Gastroesophageal sphincter (tissue), 4 donors: Measurements from ENCODE around the gene CAMSAP3. TPM values are rescaled to one million over a fixed set of nuclear protein-coding genes. Genes with fewer than 3 reads are reported as not detected.

Experiments
- ATAC-seq: fragments of 150-250 bp; one replicate; pipeline ENCODE4 v1.9.1; 2016; ENCODE audit warnings: mild to moderate bottlenecking, moderate library complexity
- H3K27ac ChIP-seq, 4 donors: fragments of 200-600 bp; sonication (generic) in 3 of 4; 1 replicate in 3 of 4; 2 replicates in 1 of 4; pipeline ENCODE4 v1.5.1; 2016 to 2019
- H3K27me3 ChIP-seq: fragments of 200-600 bp; sonication (generic); one replicate; pipeline ENCODE4 v1.5.1; 2019
- H3K36me3 ChIP-seq, 2 donors: fragments of 200-600 bp; sonication (generic); one replicate each; pipeline ENCODE4 v1.5.1; 2019; ENCODE audit warnings: control low read depth in 1 of 2
- H3K4me1 ChIP-seq, 3 donors: fragments of 200-600 bp; sonication (generic); 1 replicate in 2 of 3; 2 replicates in 1 of 3; pipeline ENCODE4 v1.5.1; 2016 to 2019; ENCODE audit warnings: control low read depth in 2 of 3
- H3K4me3 ChIP-seq, 2 donors: fragments of 200-600 bp; sonication (generic); one replicate each; pipeline ENCODE4 v1.5.1; 2019; ENCODE audit warnings: mild to moderate bottlenecking in 1 of 2, moderate library complexity in 1 of 2
- H3K9me3 ChIP-seq, 3 donors: fragments of 200-600 bp; sonication (generic); one replicate each; pipeline ENCODE4 v1.5.1; 2017 to 2019; ENCODE audit warnings: control low read depth in 2 of 3
- EP300 ChIP-seq: sonication (generic); formaldehyde crosslinking; IDR thresholded peaks from one replicate; pipeline ENCODE4 v1.6.1; 2017; ENCODE audit warnings: antibody characterized with exemption, mild to moderate bottlenecking
- POLR2A ChIP-seq, 2 donors: fragments of 450-650 bp; IDR thresholded peaks; one replicate each; pipeline ENCODE4 v1.6.1; 2017; ENCODE audit warnings: antibody characterized with exemption in 2 of 2, mild to moderate bottlenecking in 2 of 2, moderate library complexity in 1 of 2
- POLR2AphosphoS5 ChIP-seq: sonication (generic); formaldehyde crosslinking; IDR thresholded peaks from one replicate; pipeline ENCODE4 v1.6.1; 2017; ENCODE audit warnings: antibody characterized with exemption
- WGBS, 2 donors: methylation state at CpG; one replicate each; pipeline ENCODE4 v1.1.5; 2018; ENCODE audit warnings: low coverage in 1 of 2; 5-methylcytosine and 5-hydroxymethylcytosine counted together
- total RNA-seq, 4 donors: library from RNA; depleted of rRNA; stranded (reverse); fragments of >200 nt; gene quantifications; one replicate each; pipeline ENCODE4 v1.1.0, GENCODE V29; 2016
- TF ChIP-seq, protein P1 (sequence below), 4 experiments: fragments of 200-600 bp in 2 of 4; fragments of 450-650 bp in 2 of 4; sonication (generic) in 1 of 4; IDR thresholded peaks; one replicate each; pipeline ENCODE4 v1.5.1; 2017 to 2019; ENCODE audit warnings: antibody characterized with exemption in 4 of 4, mild to moderate bottlenecking in 2 of 4, moderate library complexity in 2 of 4

The CAMSAP3 gene
- total RNA-seq, 4 donors from 2014 or later = 0.46 to 2.1 TPM; not detected in 2

DNA sequence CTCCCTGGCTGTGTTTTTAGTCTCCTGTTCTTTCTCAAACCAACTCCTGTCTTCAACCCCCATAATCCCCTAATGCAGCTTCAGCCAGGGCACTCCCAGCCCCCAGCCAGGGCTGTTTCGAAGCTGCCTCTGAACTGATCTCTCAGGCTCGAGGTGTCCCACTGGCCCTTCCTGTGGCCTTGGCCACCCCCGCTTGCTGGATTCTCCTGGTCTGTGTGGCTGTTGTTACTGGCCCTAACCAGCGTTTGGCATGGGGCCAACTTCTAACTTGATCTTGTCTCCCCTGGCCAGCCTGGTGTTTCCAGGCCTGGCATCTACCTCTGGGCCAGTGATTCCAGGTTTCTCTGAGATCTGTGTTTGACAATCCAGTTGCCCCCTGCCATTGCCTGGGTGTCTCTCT, 22.7 kb downstream of the CAMSAP3 start:
- Histone ChIP-seq H3K9me3 (no peaks in the 10 kb centered on the region), H3K27me3 (no peaks in the 10 kb centered on the region), H3K36me3 (peaks cover 0 to 64% of the 10 kb centered on the region in 2 donors), H3K27ac (no peak overlapping the region), H3K4me1 (no peaks in the 10 kb centered on the region), H3K4me3 (no peak overlapping the region)
- TF ChIP-seq POLR2A (IDR thresholded peaks at IDR 0.05) = no peak
- no peak for TF ChIP-seq POLR2AphosphoS5
- TF ChIP-seq, protein P1, sequence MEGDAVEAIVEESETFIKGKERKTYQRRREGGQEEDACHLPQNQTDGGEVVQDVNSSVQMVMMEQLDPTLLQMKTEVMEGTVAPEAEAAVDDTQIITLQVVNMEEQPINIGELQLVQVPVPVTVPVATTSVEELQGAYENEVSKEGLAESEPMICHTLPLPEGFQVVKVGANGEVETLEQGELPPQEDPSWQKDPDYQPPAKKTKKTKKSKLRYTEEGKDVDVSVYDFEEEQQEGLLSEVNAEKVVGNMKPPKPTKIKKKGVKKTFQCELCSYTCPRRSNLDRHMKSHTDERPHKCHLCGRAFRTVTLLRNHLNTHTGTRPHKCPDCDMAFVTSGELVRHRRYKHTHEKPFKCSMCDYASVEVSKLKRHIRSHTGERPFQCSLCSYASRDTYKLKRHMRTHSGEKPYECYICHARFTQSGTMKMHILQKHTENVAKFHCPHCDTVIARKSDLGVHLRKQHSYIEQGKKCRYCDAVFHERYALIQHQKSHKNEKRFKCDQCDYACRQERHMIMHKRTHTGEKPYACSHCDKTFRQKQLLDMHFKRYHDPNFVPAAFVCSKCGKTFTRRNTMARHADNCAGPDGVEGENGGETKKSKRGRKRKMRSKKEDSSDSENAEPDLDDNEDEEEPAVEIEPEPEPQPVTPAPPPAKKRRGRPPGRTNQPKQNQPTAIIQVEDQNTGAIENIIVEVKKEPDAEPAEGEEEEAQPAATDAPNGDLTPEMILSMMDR (IDR thresholded peaks at IDR 0.05) = no peak
- TF ChIP-seq EP300 = no peak
- 29 to 46% methylated on average over 2 to 3 of the region's 4 CpGs for WGBS, 2 donors
- no peak for ATAC-seq

GRCh38 chr19:7618771-7619510, 23.3 kb downstream of the CAMSAP3 start:
- Histone ChIP-seq H3K4me3 (no peak overlapping the region), H3K36me3 (peaks cover 0 to 70% of the 10 kb centered on the region in 2 donors), H3K27ac (no peak overlapping the region), H3K4me1 (no peaks in the 10 kb centered on the region), H3K27me3 (no peaks in the 10 kb centered on the region), H3K9me3 (no peaks in the 10 kb centered on the region)
- no peak for TF ChIP-seq POLR2A (IDR thresholded peaks at IDR 0.05)
- no peak for TF ChIP-seq POLR2AphosphoS5
- TF ChIP-seq EP300 = no peak
- TF ChIP-seq, protein P1 (IDR thresholded peaks at IDR 0.05) = no peak
- no peak for ATAC-seq
- WGBS, 2 donors = 60 to 69% methylated on average over 1 to 3 of the region's 21 CpGs

DNA sequence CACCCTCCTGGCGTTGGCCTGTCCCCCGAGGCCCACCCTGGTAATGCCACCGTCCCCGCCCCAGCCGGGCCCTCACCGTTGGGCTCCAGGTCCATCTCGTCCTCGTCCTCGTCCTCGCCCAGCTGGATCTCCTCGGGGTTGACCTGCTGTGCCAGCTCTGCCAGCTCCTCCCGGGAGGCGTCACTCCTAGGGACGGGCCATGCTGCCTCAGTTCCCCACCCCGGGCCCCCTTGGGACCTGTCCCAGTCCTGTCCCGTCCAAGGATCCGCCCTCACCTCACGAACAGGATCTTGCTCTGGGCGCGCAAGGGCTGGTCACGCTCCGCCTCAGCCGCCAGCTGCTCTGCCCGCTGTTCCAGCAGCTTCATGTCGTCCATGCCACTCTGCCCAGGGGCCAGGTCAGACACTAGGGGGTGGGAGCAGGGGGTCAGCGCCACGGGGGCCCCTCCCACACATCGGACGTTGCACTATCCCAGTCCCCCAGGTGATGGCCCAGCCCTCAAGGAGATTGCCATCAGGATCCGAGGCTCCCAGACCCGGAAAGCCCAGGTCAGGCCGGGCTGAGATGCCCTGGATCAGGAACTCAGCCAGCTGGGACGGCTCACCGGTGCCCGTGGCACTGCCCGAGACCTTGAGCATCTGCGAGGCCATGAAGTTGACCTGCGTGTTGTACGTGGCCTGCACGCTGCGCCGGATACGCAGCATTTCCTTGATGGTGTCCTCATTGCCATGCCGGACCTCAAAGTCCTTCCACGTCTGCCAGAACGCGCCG, 24.2 kb downstream of the CAMSAP3 start:
- Histone ChIP-seq H3K4me1 (no peaks in the 10 kb centered on the region), H3K4me3 (no peak overlapping the region), H3K27ac (no peak overlapping the region), H3K9me3 (no peaks in the 10 kb centered on the region), H3K27me3 (no peaks in the 10 kb centered on the region), H3K36me3 (peaks cover 0 to 79% of the 10 kb centered on the region in 2 donors)
- WGBS, 2 donors = 90 to 97% methylated on average over 2 to 6 of the region's 48 CpGs
- TF ChIP-seq EP300 (no peak), POLR2A (IDR thresholded peaks at IDR 0.05) (no peak), POLR2AphosphoS5 (no peak)
- TF ChIP-seq, protein P1 (IDR thresholded peaks at IDR 0.05) = no peak
- no peak for ATAC-seq

GRCh38 chr19:7620442-7621412, 25.1 kb downstream of the CAMSAP3 start:
- Histone ChIP-seq H3K27ac (no peak overlapping the region), H3K9me3 (no peaks in the 10 kb centered on the region), H3K4me1 (no peaks in the 10 kb centered on the region), H3K4me3 (no peak overlapping the region), H3K36me3 (peaks cover 0 to 88% of the 10 kb centered on the region in 2 donors), H3K27me3 (no peaks in the 10 kb centered on the region)
- TF ChIP-seq EP300 (no peak), POLR2AphosphoS5 (no peak), POLR2A (IDR thresholded peaks at IDR 0.05) (no peak)
- TF ChIP-seq, protein P1 (IDR thresholded peaks at IDR 0.05) = no peak
- WGBS, 2 donors = 87% methylated on average over 6 of the region's 57 CpGs; no CpG with 5 or more reads in 1 of the 2 donors
- ATAC-seq = no peak
